Tibial nerve (tissue), 4 donors: ENCODE measurements around the gene PAAF1. TPM values are rescaled to one million over a fixed set of nuclear protein-coding genes. Genes with fewer than 3 reads are reported as not detected.

Source experiments
- DNase-seq, 2 donors: peaks; one replicate each; pipeline ENCODE4 v3.0.0-alpha.2; 2019; ENCODE audit warnings: low spot score in 2 of 2
- H3K27ac ChIP-seq, 4 donors: fragments of 200-600 bp; sonication (generic) in 3 of 4; one replicate each; pipeline ENCODE4 v1.5.1; 2017 to 2019; ENCODE audit warnings: mild to moderate bottlenecking in 1 of 4
- H3K27me3 ChIP-seq, 2 donors: fragments of 200-600 bp; sonication (generic) in 1 of 2; one replicate each; pipeline versions ENCODE4 v1.5.1 to v1.6.0; 2017 to 2019
- H3K36me3 ChIP-seq, 3 donors: fragments of 200-600 bp; sonication (generic); one replicate each; pipeline ENCODE4 v1.5.1; 2018 to 2019
- H3K4me1 ChIP-seq, 4 donors: fragments of 200-600 bp; sonication (generic) in 3 of 4; one replicate each; pipeline ENCODE4 v1.5.1; 2017 to 2019
- H3K4me3 ChIP-seq, 4 donors: fragments of 200-600 bp; sonication (generic) in 3 of 4; one replicate each; pipeline ENCODE4 v1.5.1; 2017 to 2019; ENCODE audit warnings: mild to moderate bottlenecking in 1 of 4, moderate library complexity in 1 of 4
- H3K9me3 ChIP-seq, 4 donors: fragments of 200-600 bp; sonication (generic) in 3 of 4; one replicate each; pipeline ENCODE4 v1.5.1; 2017 to 2019
- EP300 ChIP-seq, 2 donors: sonication (generic); formaldehyde crosslinking; IDR thresholded peaks; one replicate each; pipeline ENCODE4 v1.6.1; 2017; ENCODE audit warnings: antibody characterized with exemption in 2 of 2, mild to moderate bottlenecking in 1 of 2
- POLR2A ChIP-seq, 2 donors: fragments of 450-650 bp; IDR thresholded peaks; one replicate each; pipeline ENCODE4 v1.6.1; 2017; ENCODE audit warnings: antibody characterized with exemption in 2 of 2, mild to moderate bottlenecking in 2 of 2, moderate library complexity in 2 of 2
- WGBS, 2 donors: methylation state at CpG; one replicate each; pipeline ENCODE4 v1.1.5; 2018; 5-methylcytosine and 5-hydroxymethylcytosine counted together
- total RNA-seq, 4 donors: library from RNA; depleted of rRNA; stranded (reverse); fragments of >200 nt; gene quantifications; one replicate each; pipeline ENCODE4 v1.1.0, GENCODE V29; 2016
- TF ChIP-seq, protein P1 (sequence below), 5 experiments: fragments of 200-600 bp in 3 of 5; fragments of 450-650 bp in 2 of 5; sonication (generic) in 3 of 5; IDR thresholded peaks; one replicate each; pipeline ENCODE4 v1.5.1; 2016 to 2019; ENCODE audit warnings: antibody characterized with exemption in 5 of 5, mild to moderate bottlenecking in 3 of 5, moderate library complexity in 2 of 5

Gene PAAF1
- total RNA-seq, 4 donors from 2014 or later: 24.9 to 39.1 (median 32.7) TPM

DNA sequence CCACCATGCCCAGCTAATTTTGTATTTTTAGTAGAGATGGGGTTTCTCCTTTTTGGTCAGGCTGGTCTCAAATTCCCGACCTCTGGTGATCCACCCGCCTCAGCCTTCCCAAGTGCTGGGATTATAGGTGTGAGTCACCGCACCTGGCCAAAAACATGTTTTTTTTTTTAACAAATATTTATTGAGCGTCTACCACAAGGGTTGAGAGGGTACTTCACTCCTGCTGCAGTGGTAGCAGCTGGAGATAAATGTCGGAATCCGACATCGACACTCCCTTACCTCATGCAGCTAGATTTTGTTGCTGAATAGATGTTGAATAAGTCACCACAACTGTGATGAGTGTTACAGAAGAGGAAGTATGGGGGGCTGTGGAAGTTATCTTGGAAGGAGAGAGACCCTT is 75.0 kb downstream of the PAAF1 start:
- Histone ChIP-seq H3K27me3 (peaks cover 0 to 9% of the 10 kb centered on the region in 2 donors), H3K27ac (no peak overlapping the region), H3K36me3 (no peaks in the 10 kb centered on the region), H3K9me3 (no peaks in the 10 kb centered on the region), H3K4me1 (no peaks in the 10 kb centered on the region), H3K4me3 (no peak overlapping the region)
- DNase-seq: no peak
- WGBS, 2 donors: 89 to 94% methylated on average over 7 of the region's 7 CpGs
- TF ChIP-seq POLR2A (IDR thresholded peaks at IDR 0.05): no peak
- no peak for TF ChIP-seq EP300 (IDR thresholded peaks at IDR 0.05)
- TF ChIP-seq, protein P1, sequence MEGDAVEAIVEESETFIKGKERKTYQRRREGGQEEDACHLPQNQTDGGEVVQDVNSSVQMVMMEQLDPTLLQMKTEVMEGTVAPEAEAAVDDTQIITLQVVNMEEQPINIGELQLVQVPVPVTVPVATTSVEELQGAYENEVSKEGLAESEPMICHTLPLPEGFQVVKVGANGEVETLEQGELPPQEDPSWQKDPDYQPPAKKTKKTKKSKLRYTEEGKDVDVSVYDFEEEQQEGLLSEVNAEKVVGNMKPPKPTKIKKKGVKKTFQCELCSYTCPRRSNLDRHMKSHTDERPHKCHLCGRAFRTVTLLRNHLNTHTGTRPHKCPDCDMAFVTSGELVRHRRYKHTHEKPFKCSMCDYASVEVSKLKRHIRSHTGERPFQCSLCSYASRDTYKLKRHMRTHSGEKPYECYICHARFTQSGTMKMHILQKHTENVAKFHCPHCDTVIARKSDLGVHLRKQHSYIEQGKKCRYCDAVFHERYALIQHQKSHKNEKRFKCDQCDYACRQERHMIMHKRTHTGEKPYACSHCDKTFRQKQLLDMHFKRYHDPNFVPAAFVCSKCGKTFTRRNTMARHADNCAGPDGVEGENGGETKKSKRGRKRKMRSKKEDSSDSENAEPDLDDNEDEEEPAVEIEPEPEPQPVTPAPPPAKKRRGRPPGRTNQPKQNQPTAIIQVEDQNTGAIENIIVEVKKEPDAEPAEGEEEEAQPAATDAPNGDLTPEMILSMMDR (IDR thresholded peaks at IDR 0.05): no peak

DNA sequence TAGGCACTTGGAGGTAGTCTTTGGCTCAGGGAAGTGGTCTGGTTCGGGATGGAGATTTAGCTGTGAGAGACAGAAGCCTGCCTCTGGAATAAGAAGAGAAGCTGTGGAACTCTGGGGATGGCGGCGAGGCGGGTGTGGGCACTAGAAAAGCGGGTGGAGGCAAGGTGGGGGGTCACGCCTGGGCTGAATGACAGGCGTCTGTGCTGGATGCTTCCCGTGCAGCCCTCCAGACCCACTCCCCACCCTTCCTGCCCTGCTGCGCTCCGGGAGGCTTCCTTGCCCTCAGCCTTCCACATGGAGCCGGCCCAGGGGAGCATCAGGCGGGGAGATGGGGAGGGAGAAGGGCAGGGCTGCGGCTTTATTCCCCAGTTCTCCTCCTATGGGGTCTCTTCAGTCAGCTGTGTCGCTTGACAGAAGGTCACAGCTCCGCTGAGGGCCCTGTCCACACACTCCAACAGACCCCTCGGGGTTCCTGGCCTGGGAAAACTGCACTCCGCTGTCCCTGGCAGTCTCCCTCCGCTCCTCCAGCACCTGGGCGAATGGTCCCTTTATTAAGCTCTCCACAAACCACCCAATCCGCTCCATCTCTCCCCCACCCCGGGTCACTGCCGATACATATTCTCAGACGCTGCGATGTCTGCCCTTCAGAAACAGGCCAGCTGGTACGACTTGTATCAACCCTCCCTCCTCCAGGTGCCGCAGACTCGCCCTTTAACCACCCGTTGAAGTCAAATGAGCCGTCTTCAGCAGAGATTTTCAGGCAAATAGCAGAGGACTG is 80.3 kb downstream of the PAAF1 start:
- no peaks in the 10 kb centered on the region for H3K9me3 ChIP-seq
- H3K4me3 ChIP-seq: no peak overlapping the region
- no peak for TF ChIP-seq POLR2A (IDR thresholded peaks at IDR 0.05)
- TF ChIP-seq EP300 (IDR thresholded peaks at IDR 0.05): no peak
- TF ChIP-seq, protein P1 (IDR thresholded peaks at IDR 0.05): no peak
- H3K4me1 ChIP-seq: no peaks in the 10 kb centered on the region
- 45 to 59% methylated on average over 23 to 29 of the region's 29 CpGs for WGBS, 2 donors
- H3K36me3 ChIP-seq: no peaks in the 10 kb centered on the region
- peaks cover 0 to 14% of the 10 kb centered on the region in 2 donors for H3K27me3 ChIP-seq
- no peak for DNase-seq
- no peak overlapping the region for H3K27ac ChIP-seq

DNA sequence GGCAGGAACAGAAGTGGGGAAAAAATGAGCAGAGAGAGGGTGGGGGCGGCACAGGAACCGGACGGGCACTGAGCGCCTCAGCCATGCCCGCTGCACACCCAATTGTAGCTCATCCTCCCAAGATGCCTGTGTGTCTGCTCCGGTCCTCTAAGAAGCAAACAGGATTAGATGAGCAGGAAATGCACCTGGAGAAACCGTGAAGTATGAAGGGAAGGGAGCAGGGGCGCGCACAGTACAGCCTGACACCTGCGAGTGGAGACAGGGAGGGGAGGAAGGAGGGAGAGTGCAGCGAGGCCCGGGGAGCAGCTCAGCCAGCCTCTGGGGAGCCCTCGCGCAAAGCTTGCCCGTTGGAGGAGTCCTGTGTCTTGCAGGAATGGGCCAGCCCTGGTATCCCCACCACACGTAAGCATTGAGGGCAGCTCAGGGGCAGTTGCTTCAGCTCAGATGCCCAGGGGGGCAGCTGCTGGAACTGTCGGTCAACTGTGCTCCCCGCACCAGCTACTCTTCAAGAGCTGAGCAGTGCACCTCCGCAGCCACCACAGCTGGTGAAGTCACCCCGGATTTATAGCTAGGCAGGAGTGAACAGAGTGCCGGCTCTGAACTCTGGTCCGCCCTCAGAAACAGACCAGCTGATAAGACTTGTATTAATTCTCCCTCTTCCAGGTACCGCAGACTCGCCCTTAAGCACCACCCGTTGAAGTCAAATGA is 81.0 kb downstream of the PAAF1 start:
- TF ChIP-seq EP300 (IDR thresholded peaks at IDR 0.05) (no peak), POLR2A (IDR thresholded peaks at IDR 0.05) (no peak)
- TF ChIP-seq, protein P1 (IDR thresholded peaks at IDR 0.05): no peak
- Histone ChIP-seq H3K27ac (no peak overlapping the region), H3K36me3 (no peaks in the 10 kb centered on the region), H3K9me3 (no peaks in the 10 kb centered on the region), H3K4me3 (no peak overlapping the region), H3K27me3 (peaks cover 0 to 14% of the 10 kb centered on the region in 2 donors), H3K4me1 (no peaks in the 10 kb centered on the region)
- 53 to 68% methylated on average over 25 of the region's 25 CpGs for WGBS, 2 donors
- no peak for DNase-seq

- peaks cover 0 to 14% of the 10 kb centered on the region in 2 donors for H3K27me3 ChIP-seq
- DNase-seq: no peak
- TF ChIP-seq, protein P1 (IDR thresholded peaks at IDR 0.05): no peak
- TF ChIP-seq EP300 (IDR thresholded peaks at IDR 0.05) (no peak), POLR2A (IDR thresholded peaks at IDR 0.05) (no peak)
- H3K36me3 ChIP-seq: no peaks in the 10 kb centered on the region
- H3K4me3 ChIP-seq: no peak overlapping the region
- no peaks in the 10 kb centered on the region for H3K9me3 ChIP-seq
- H3K27ac ChIP-seq: no peak overlapping the region
- WGBS, 2 donors: 77 to 85% methylated on average over 18 of the region's 18 CpGs
- no peaks in the 10 kb centered on the region for H3K4me1 ChIP-seq
These were observed 81.8 kb downstream of the PAAF1 start for GRCh38 chr11:73958521-73959141.

DNA sequence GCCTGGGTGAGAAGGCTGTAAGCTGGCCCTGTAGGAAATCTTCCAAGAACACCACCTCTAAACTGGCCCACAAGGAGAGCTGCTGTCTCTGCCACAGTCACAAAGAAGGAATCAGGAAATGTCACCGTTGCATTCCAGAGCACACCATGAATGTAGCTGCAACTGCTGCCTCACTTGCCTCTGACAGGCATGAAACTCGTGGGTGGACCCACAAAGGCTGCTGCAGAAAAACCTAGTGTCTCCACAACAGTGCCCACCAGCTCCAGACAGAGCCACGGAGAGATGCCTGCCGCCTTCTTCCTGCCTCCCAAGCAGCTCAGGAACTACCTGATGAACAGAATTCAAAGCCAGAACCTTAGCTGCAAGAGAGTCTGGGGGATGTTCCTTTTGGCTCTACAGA is 84.5 kb downstream of the PAAF1 start:
- peaks cover 0 to 13% (median 0%) of the 10 kb centered on the region in 4 donors for H3K4me1 ChIP-seq
- WGBS, 2 donors: 52 to 59% methylated on average over 4 of the region's 4 CpGs
- TF ChIP-seq EP300 (IDR thresholded peaks at IDR 0.05): no peak
- no peak for TF ChIP-seq POLR2A (IDR thresholded peaks at IDR 0.05)
- TF ChIP-seq, protein P1 (IDR thresholded peaks at IDR 0.05): no peak
- H3K36me3 ChIP-seq: no peaks in the 10 kb centered on the region
- no peaks in the 10 kb centered on the region for H3K9me3 ChIP-seq
- no peak overlapping the region for H3K4me3 ChIP-seq
- peaks cover 0 to 7% of the 10 kb centered on the region in 2 donors for H3K27me3 ChIP-seq
- no peak for DNase-seq
- H3K27ac ChIP-seq: no peak overlapping the region
